ENCODE measurements around the gene LMO4. TPM values are rescaled to one million over a fixed set of nuclear protein-coding genes. Genes with fewer than 3 reads are reported as not detected.

Gene LMO4
- total RNA-seq, 2 donors from 2014 or later: 38.3 to 49.3 TPM

- no peaks in the 10 kb centered on the region for H3K4me1 ChIP-seq (ENCODE audit: control insufficient read depth, insufficient read depth, low read length)
- H3K27me3 ChIP-seq (ENCODE audit: control insufficient read depth, insufficient read depth, low read length, poor library complexity, severe bottlenecking): no peaks in the 10 kb centered on the region
- H3K27me3 Mint-ChIP-seq (ENCODE audit: insufficient read depth): peaks cover 4% of the 10 kb centered on the region
- H3K4me3 Mint-ChIP-seq: no peak overlapping the region
- H3K4me1 Mint-ChIP-seq: no peaks in the 10 kb centered on the region
- no peaks in the 10 kb centered on the region for H3K9me3 ChIP-seq (ENCODE audit: control insufficient read depth, low read length)
- no peak for DNase-seq
- no peak for TF ChIP-seq CTCF (conservative IDR thresholded peaks at IDR 0.05)
- no peaks in the 10 kb centered on the region for H3K36me3 ChIP-seq (ENCODE audit: control insufficient read depth, insufficient read depth, low read length)
- no peak overlapping the region for H3K9ac ChIP-seq (ENCODE audit: extremely low read depth, low read length, poor library complexity, severe bottlenecking)
- H3K27ac Mint-ChIP-seq: no peak overlapping the region
- 93 to 95% methylated on average over 3 to 7 of the region's 7 CpGs for WGBS, 2 experiments (ENCODE audit: insufficient coverage in 1 of 2, insufficient read length in 1 of 2)
- no peak overlapping the region for H3K27ac ChIP-seq (ENCODE audit: low read depth, low read length)
- no peaks in the 10 kb centered on the region for H3K9me3 Mint-ChIP-seq
- no peaks in the 10 kb centered on the region for H3K36me3 Mint-ChIP-seq (ENCODE audit: low read depth)
- no peak overlapping the region for H3K4me3 ChIP-seq (ENCODE audit: low read length)
Measured at GRCh38 chr1:87305762-87306161, 22.9 kb upstream of the LMO4 start.

- H3K27me3 ChIP-seq (ENCODE audit: control insufficient read depth, insufficient read depth, low read length, poor library complexity, severe bottlenecking): no peaks in the 10 kb centered on the region
- DNase-seq: no peak
- WGBS, 2 experiments (ENCODE audit: insufficient coverage in 1 of 2, insufficient read length in 1 of 2): 90 to 96% methylated on average over 6 to 8 of the region's 8 CpGs
- no peak overlapping the region for H3K4me3 ChIP-seq (ENCODE audit: low read length)
- H3K27me3 Mint-ChIP-seq (ENCODE audit: insufficient read depth): peaks cover 4% of the 10 kb centered on the region
- H3K9ac ChIP-seq (ENCODE audit: extremely low read depth, low read length, poor library complexity, severe bottlenecking): no peak overlapping the region
- H3K27ac ChIP-seq (ENCODE audit: low read depth, low read length): no peak overlapping the region
- H3K4me1 Mint-ChIP-seq: no peaks in the 10 kb centered on the region
- H3K36me3 Mint-ChIP-seq (ENCODE audit: low read depth): no peaks in the 10 kb centered on the region
- no peak overlapping the region for H3K27ac Mint-ChIP-seq
- H3K4me3 Mint-ChIP-seq: no peak overlapping the region
- no peaks in the 10 kb centered on the region for H3K36me3 ChIP-seq (ENCODE audit: control insufficient read depth, insufficient read depth, low read length)
- no peaks in the 10 kb centered on the region for H3K4me1 ChIP-seq (ENCODE audit: control insufficient read depth, insufficient read depth, low read length)
- H3K9me3 Mint-ChIP-seq: no peaks in the 10 kb centered on the region
- H3K9me3 ChIP-seq (ENCODE audit: control insufficient read depth, low read length): no peaks in the 10 kb centered on the region
- TF ChIP-seq CTCF (conservative IDR thresholded peaks at IDR 0.05): no peak
Measured at GRCh38 chr1:87307306-87307705, 21.4 kb upstream of the LMO4 start.

GRCh38 chr1:87307931-87308330, 20.7 kb upstream of the LMO4 start:
- 91 to 94% methylated on average over 4 of the region's 4 CpGs for WGBS, 2 experiments (ENCODE audit: insufficient coverage in 1 of 2, insufficient read length in 1 of 2)
- Mint-ChIP-seq H3K36me3 (ENCODE audit: low read depth) (no peaks in the 10 kb centered on the region), H3K9me3 (no peaks in the 10 kb centered on the region), H3K4me1 (no peaks in the 10 kb centered on the region), H3K27me3 (ENCODE audit: insufficient read depth) (peaks cover 4% of the 10 kb centered on the region), H3K4me3 (no peak overlapping the region), H3K27ac (no peak overlapping the region)
- Histone ChIP-seq H3K36me3 (ENCODE audit: control insufficient read depth, insufficient read depth, low read length) (no peaks in the 10 kb centered on the region), H3K27me3 (ENCODE audit: control insufficient read depth, insufficient read depth, low read length, poor library complexity, severe bottlenecking) (no peaks in the 10 kb centered on the region), H3K4me3 (ENCODE audit: low read length) (no peak overlapping the region), H3K27ac (ENCODE audit: low read depth, low read length) (no peak overlapping the region), H3K9ac (ENCODE audit: extremely low read depth, low read length, poor library complexity, severe bottlenecking) (no peak overlapping the region), H3K9me3 (ENCODE audit: control insufficient read depth, low read length) (no peaks in the 10 kb centered on the region), H3K4me1 (ENCODE audit: control insufficient read depth, insufficient read depth, low read length) (no peaks in the 10 kb centered on the region)
- DNase-seq: no peak
- no peak for TF ChIP-seq CTCF (conservative IDR thresholded peaks at IDR 0.05)

All from endodermal cell (in vitro differentiated cells).